GM23338 (cell line): Measurements from ENCODE around the gene SLC35E2B. TPM values are rescaled to one million over a fixed set of nuclear protein-coding genes. Genes with fewer than 3 reads are reported as not detected.

Experiments
- ATAC-seq: fragments of 200-7000 bp; cut with Tn5 transposase; 3 replicates; pipeline ENCODE4 v1.9.1; 2020
- DNase-seq: peaks from one replicate; pipeline ENCODE4 v3.0.0-alpha.2; 2015; ENCODE audit warnings: low spot score
- H2AFZ ChIP-seq: fragments of 200-600 bp; sonication (generic); 2 replicates; pipeline ENCODE4 v1.8.0; 2016; ENCODE audit warnings: antibody characterized with exemption, mild to moderate bottlenecking, moderate library complexity
- H3F3A ChIP-seq: fragments of 200-600 bp; sonication (generic); replicated peaks from 2 replicates; pipeline ENCODE4 v1.8.0; 2017; ENCODE audit warnings: antibody characterized with exemption, mixed run types, low read depth
- H3K27ac ChIP-seq: fragments of 200-600 bp; sonication (generic); 2 replicates; pipeline ENCODE4 v1.6.1; 2016; ENCODE audit warnings: low read depth
- H3K27me3 ChIP-seq: fragments of 200-600 bp; sonication (generic); 2 replicates; pipeline ENCODE4 v1.8.0; 2016; ENCODE audit warnings: mild to moderate bottlenecking, mixed run types, moderate library complexity; ENCODE audit not compliant: insufficient read depth
- H3K36me3 ChIP-seq: fragments of 200-600 bp; sonication (generic); 2 replicates; pipeline ENCODE4 v1.8.0; 2016; ENCODE audit warnings: mild to moderate bottlenecking; ENCODE audit not compliant: insufficient read depth
- H3K4me1 ChIP-seq: fragments of 200-600 bp; sonication (generic); 2 replicates; pipeline ENCODE4 v1.8.0; 2016; ENCODE audit warnings: mild to moderate bottlenecking, moderate library complexity; ENCODE audit not compliant: insufficient read depth
- H3K4me2 ChIP-seq: fragments of 200-600 bp; sonication (generic); 2 replicates; pipeline ENCODE4 v1.7.1; 2017; ENCODE audit warnings: mixed run types
- H3K4me3 ChIP-seq: fragments of 200-600 bp; sonication (generic); 2 replicates; pipeline ENCODE4 v1.6.1; 2016; ENCODE audit warnings: mixed run types
- H3K79me2 ChIP-seq: fragments of 200-600 bp; sonication (generic); replicated peaks from 2 replicates; pipeline ENCODE4 v1.8.0; 2017; ENCODE audit warnings: mild to moderate bottlenecking; ENCODE audit not compliant: insufficient read depth
- H3K9me2 ChIP-seq: fragments of 200-600 bp; sonication (generic); 2 replicates; pipeline ENCODE4 v1.8.0; 2017; ENCODE audit not compliant: insufficient read depth
- H4K20me1 ChIP-seq: fragments of 200-600 bp; sonication (generic); replicated peaks from 2 replicates; pipeline ENCODE4 v1.8.0; 2017; ENCODE audit warnings: mild to moderate bottlenecking; ENCODE audit not compliant: insufficient read depth
- H3K27ac Mint-ChIP-seq: 2 replicates; pipeline ENCODE4 v1.8.0; 2020; ENCODE audit warnings: inconsistent platforms, mild to moderate bottlenecking, moderate library complexity, mixed read lengths
- H3K27me3 Mint-ChIP-seq: 3 replicates; pipeline ENCODE4 v1.8.0; 2022; ENCODE audit warnings: low read depth, mild to moderate bottlenecking, moderate library complexity, mixed read lengths, inconsistent platforms; ENCODE audit not compliant: insufficient read depth, poor library complexity
- H3K36me3 Mint-ChIP-seq: 3 replicates; pipeline ENCODE4 v1.8.0; 2021; ENCODE audit warnings: low read depth, mild to moderate bottlenecking, inconsistent platforms, moderate library complexity, mixed read lengths
- H3K4me1 Mint-ChIP-seq: 3 replicates; pipeline ENCODE4 v1.8.0; 2020; ENCODE audit warnings: mild to moderate bottlenecking, inconsistent platforms, mixed read lengths
- H3K4me3 Mint-ChIP-seq: 3 replicates; pipeline ENCODE4 v1.8.0; 2021; ENCODE audit warnings: moderate library complexity, mild to moderate bottlenecking, inconsistent platforms, mixed read lengths
- H3K9me3 Mint-ChIP-seq: 3 replicates; pipeline ENCODE4 v1.8.0; 2020; ENCODE audit warnings: moderate library complexity, mild to moderate bottlenecking, inconsistent platforms, mixed read lengths
- CREB1 ChIP-seq: fragments of 250-450 bp; sonication (Bioruptor Pico); IDR thresholded peaks from 2 replicates; pipeline ENCODE4 v1.5.0; 2020; ENCODE audit warnings: low read depth, mild to moderate bottlenecking, moderate library complexity
- CTCF ChIP-seq, 2 experiments: fragments of 200-600 bp in 1 of 2; sonication (generic) in 1 of 2; conservative IDR thresholded peaks; 2 replicates each; pipeline versions ENCODE4 v1.5.1 to v1.6.1; 2016 to 2017; ENCODE audit warnings: antibody characterized with exemption in 2 of 2, low read depth in 2 of 2, mild to moderate bottlenecking in 2 of 2, moderate library complexity in 1 of 2
- EZH2 ChIP-seq: fragments of 200-600 bp; sonication (generic); IDR thresholded peaks from one replicate; pipeline ENCODE4 v1.8.0; 2017; ENCODE audit warnings: antibody characterized with exemption, mild to moderate bottlenecking, low read depth; ENCODE audit not compliant: unreplicated experiment
- EZH2phosphoT487 ChIP-seq: fragments of 200-600 bp; sonication (generic); IDR thresholded peaks from one replicate; pipeline ENCODE4 v1.8.1; 2018; ENCODE audit warnings: antibody characterized with exemption; ENCODE audit not compliant: unreplicated experiment
- JUNB ChIP-seq: IDR thresholded peaks from one replicate; pipeline ENCODE4 v1.6.1; 2016; ENCODE audit warnings: antibody characterized with exemption; ENCODE audit not compliant: unreplicated experiment
- NANOG ChIP-seq: IDR thresholded peaks from 2 replicates; pipeline ENCODE4 v1.6.1; 2016; ENCODE audit warnings: antibody characterized with exemption, borderline replicate concordance
- POLR2AphosphoS5 ChIP-seq: IDR thresholded peaks from 2 replicates; pipeline ENCODE4 v1.6.1; 2016; ENCODE audit warnings: antibody characterized with exemption, low read depth
- STAT1 ChIP-seq: IDR thresholded peaks from one replicate; pipeline ENCODE4 v1.6.1; 2016; ENCODE audit warnings: antibody characterized with exemption; ENCODE audit not compliant: unreplicated experiment
- ZNF462 ChIP-seq: fragments of 250-450 bp; sonication (Bioruptor Pico); IDR thresholded peaks from 2 replicates; pipeline ENCODE4 v1.5.0; 2020; ENCODE audit warnings: mild to moderate bottlenecking, moderate library complexity
- polyA plus RNA-seq: library from polyadenylated mRNA; unstranded; fragments of >200 nt; fragmentation: Nextera tagmentation; extraction: Ambion mirVana; gene quantifications from 2 replicates; pipeline ENCODE4 v1.2.1, GENCODE V29; 2016
- total RNA-seq: library from RNA; depleted of rRNA; stranded (reverse); fragments of >200 nt; shearing (Covaris generic); gene quantifications from 2 replicates; pipeline ENCODE4 v1.2.3, GENCODE V29; 2014

The SLC35E2B gene
- total and polyA plus RNA-seq, 2 experiments from 2014 or later, result 16.8 to 63.0 TPM

- no peak for TF ChIP-seq ZNF462 (CRISPR knock-in tag)
Observed at GRCh38 chr1:1614204-1614953, 78.2 kb downstream of the SLC35E2B start (continued).

GRCh38 chr1:1613509-1614082 lies 79.0 kb downstream of the SLC35E2B start:
- H2AFZ ChIP-seq, result no peak overlapping the region
- H3K36me3 ChIP-seq, result no peaks in the 10 kb centered on the region
- peaks cover 11% of the 10 kb centered on the region; the same call in 1 of the 2 replicates for H3F3A ChIP-seq
- Mint-ChIP-seq H3K27me3 (peaks cover 12% of the 10 kb centered on the region), H3K36me3 (peaks cover 2% of the 10 kb centered on the region; the same call in 2 of the 3 replicates), H3K4me3 (peak overlapping the region; percentile 95), H3K4me1 (peaks cover 19% of the 10 kb centered on the region), H3K27ac (no peak overlapping the region), H3K9me3 (no peaks in the 10 kb centered on the region)
- H3K27ac ChIP-seq, result no peak overlapping the region
- TF ChIP-seq EZH2phosphoT487 (no peak), STAT1 (no peak), CTCF (conservative IDR thresholded peaks at IDR 0.05; ENCODE audit: low read depth in 2 of 2) (no peak), NANOG (no peak), JUNB (no peak), CREB1 (CRISPR knock-in tag) (no peak), POLR2AphosphoS5 (no peak), EZH2 (no peak)
- H3K9me2 ChIP-seq, result no peaks in the 10 kb centered on the region
- peaks cover 16% of the 10 kb centered on the region; the same call in 1 of the 2 replicates for H3K79me2 ChIP-seq
- peaks cover 6% of the 10 kb centered on the region; the same call in 1 of the 2 replicates for H3K4me1 ChIP-seq
- no peaks in the 10 kb centered on the region for H3K27me3 ChIP-seq
- ATAC-seq (no peak), DNase-seq (no peak)
- peak overlapping the region; percentile 96; the same call in 1 of the 2 replicates for H3K4me3 ChIP-seq
- H3K4me2 ChIP-seq, result peak overlapping the region; percentile 90
- peaks cover 11% of the 10 kb centered on the region for H4K20me1 ChIP-seq
